Heart left ventricle (tissue), 13 donors: Measurements from ENCODE around the gene PRKAB2.
"Not testable (repeated sequence)": the region's sequence is repeated elsewhere in the genome, so short reads cannot be mapped to it uniquely, and the experiment has no call there.

Source experiments
- CTCF ChIP-seq, 12 donors: fragments of 200-600 bp; sonication (generic) in 4 of 12; IDR thresholded peaks; one replicate each; pipeline versions ENCODE4 v1.5.0 to v1.8.0; 2018 to 2022; ENCODE audit warnings: antibody characterized with exemption in 12 of 12, mild to moderate bottlenecking in 5 of 12
- POLR2A ChIP-seq, 2 donors: fragments of 450-650 bp; IDR thresholded peaks; one replicate each; pipeline ENCODE4 v1.6.1; 2017; ENCODE audit warnings: antibody characterized with exemption in 2 of 2, mild to moderate bottlenecking in 2 of 2, moderate library complexity in 2 of 2
- donor health status: ischemic (EF 13 %, LVEDD 7.1; RV severe dilation, severe dysfunction).
- donor health status: DM: no; HTN: yes; CAD: no.
- donor health status: DM: no; HTN: no; CAD: no.
- donor health status: ischemic (EF 25% LVEDD 6.9; RV normal size, moderate dysfunction).
- donor health status: ischemic (EF 25% LVEDD 5.7; RV mildly dilated, moderate dysfunction).
- donor health status: ischemic (EF 35%, LVEDD 5.7; RV mildly dilated, moderate dysfunction).
- donor health status: nonischemic (EF 11% LVEDD 7.7; RV severe dilation, severe dysfunction).
- donor health status: DM: yes; HTN: yes; CAD: no.
- donor health status: PGD.
- donor health status: ischemic (EF 29% LVEDD 5.4; RV normal size, mild dysfunction).
- donor health status: nonischemic (EF 23%, LVEDD 6.1; RV moderate dilation, normal function).

DNA sequence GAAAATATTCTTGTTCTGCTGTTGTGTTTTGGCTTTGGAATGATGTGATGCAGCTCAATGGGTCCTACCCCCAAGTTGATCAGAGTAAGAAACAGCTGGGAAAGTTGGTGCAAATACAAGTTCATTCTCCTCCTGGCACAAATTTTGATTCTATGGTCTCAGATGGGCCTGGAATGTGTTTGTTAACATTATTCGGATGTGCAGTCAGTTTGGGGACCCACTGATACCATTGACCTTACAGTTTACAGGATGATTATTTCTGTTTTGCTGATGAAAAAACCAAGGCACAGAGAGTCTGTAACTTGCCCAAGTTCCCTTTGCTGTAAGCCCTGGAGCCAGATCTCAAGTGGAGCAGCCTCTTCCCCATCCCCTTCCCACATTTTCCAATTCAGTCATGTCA lies 41.5 kb downstream of the PRKAB2 start:
- not testable (repeated sequence) for TF ChIP-seq POLR2A, CTCF (IDR thresholded peaks at IDR 0.05)
